Measurements from ENCODE around the gene ADGRV1.

- TF ChIP-seq CTCF (conservative IDR thresholded peaks at IDR 0.05; ENCODE audit: low read length): no peak
- TF ChIP-seq EZH2phosphoT487 (IDR thresholded peaks at IDR 0.05; ENCODE audit: borderline replicate concordance): no peak
Measured at GRCh38 chr5:91049112-91049511, 490.5 kb downstream of the ADGRV1 start.

Data from Loucy (cell line).